ENCODE results near the gene CEP63. TPM values are rescaled to one million over a fixed set of nuclear protein-coding genes. Genes with fewer than 3 reads are reported as not detected.

Gene CEP63
- 10 to 100 TPM; 21.2 to 33.0 TPM for total RNA-seq
- polyA plus RNA-seq (2013, experiment 1 of 2): 28.7 TPM
- polyA plus RNA-seq (2013, experiment 2 of 2): 30.2 TPM
- long read RNA-seq, experiment 1, partial matches to known transcripts: 7 of 12 reads
- long read RNA-seq, experiment 1, other reads (novel, unspliced or antisense): 3 of 12 reads
- long read RNA-seq, experiment 2, transcript CEP63-201 (12 exons, 2,056 nt): major isoform, 5 of 54 reads
- long read RNA-seq, experiment 2, partial matches to known transcripts: 6 of 54 reads
- long read RNA-seq, experiment 2, other reads (novel, unspliced or antisense): 39 of 54 reads
- long read RNA-seq, experiment 3, transcript CEP63-201 (12 exons, 2,056 nt): major isoform, 5 of 42 reads
- long read RNA-seq, experiment 3, partial matches to known transcripts: 19 of 42 reads
- long read RNA-seq, experiment 3, other reads (novel, unspliced or antisense): 14 of 42 reads
- long read RNA-seq, experiment 4, partial matches to known transcripts: 12 of 45 reads
- long read RNA-seq, experiment 4, other reads (novel, unspliced or antisense): 21 of 45 reads

- H3K36me3 ChIP-seq (ENCODE audit: control insufficient read depth, insufficient read depth, low read length): peaks cover 26% of the 10 kb centered on the region
- Mint-ChIP-seq H3K27me3 (ENCODE audit: insufficient read depth) (no peaks in the 10 kb centered on the region), H3K9me3 (no peaks in the 10 kb centered on the region), H3K36me3 (ENCODE audit: low read depth) (peaks cover 10% of the 10 kb centered on the region), H3K27ac (peak within 1 kb of the TSS; percentile 97), H3K4me3 (peak within 1 kb of the TSS; percentile 88), H3K4me1 (peaks cover 19% of the 10 kb centered on the region)
- H3K27me3 ChIP-seq (ENCODE audit: control insufficient read depth, insufficient read depth, low read length, poor library complexity, severe bottlenecking): no peaks in the 10 kb centered on the region
- peaks cover 8% of the 10 kb centered on the region for H3K4me1 ChIP-seq (ENCODE audit: control insufficient read depth, insufficient read depth, low read length)
- peak within 1 kb of the TSS; percentile 81 for H3K27ac ChIP-seq (ENCODE audit: low read depth, low read length)
- DNase-seq: peak; percentile 98
- peak within 1 kb of the TSS; percentile 92 for H3K4me3 ChIP-seq (ENCODE audit: low read length)
- WGBS, 2 experiments (ENCODE audit: insufficient coverage in 1 of 2, insufficient read length in 1 of 2): 0 to 1% methylated on average over 30 to 81 of the region's 81 CpGs
- H3K9me3 ChIP-seq (ENCODE audit: control insufficient read depth, low read length): no peaks in the 10 kb centered on the region
- H3K9ac ChIP-seq (ENCODE audit: extremely low read depth, low read length, poor library complexity, severe bottlenecking): peak within 1 kb of the TSS; percentile 81
- TF ChIP-seq CTCF (conservative IDR thresholded peaks at IDR 0.05): no peak
These were observed at the start of gene CEP63, which contains the start of gene ANAPC13 for GRCh38 chr3:134485718-134486576. Gene CEP63 (plus strand): TSS chr3:134486057. CDS start chr3:134495321, 9,264 bp downstream. Gene ANAPC13 (minus strand): TSS chr3:134485985. CDS start chr3:134482904, 3,081 bp downstream.

GRCh38 chr3:134437211-134437752, 48.6 kb upstream of the CEP63 start:
- H3K4me3 Mint-ChIP-seq: no peak overlapping the region
- Histone ChIP-seq H3K27me3 (ENCODE audit: control insufficient read depth, insufficient read depth, low read length, poor library complexity, severe bottlenecking) (no peaks in the 10 kb centered on the region), H3K36me3 (ENCODE audit: control insufficient read depth, insufficient read depth, low read length) (no peaks in the 10 kb centered on the region), H3K4me1 (ENCODE audit: control insufficient read depth, insufficient read depth, low read length) (no peaks in the 10 kb centered on the region), H3K9me3 (ENCODE audit: control insufficient read depth, low read length) (no peaks in the 10 kb centered on the region), H3K27ac (ENCODE audit: low read depth, low read length) (no peak overlapping the region), H3K9ac (ENCODE audit: extremely low read depth, low read length, poor library complexity, severe bottlenecking) (no peak overlapping the region), H3K4me3 (ENCODE audit: low read length) (no peak overlapping the region)
- DNase-seq: no peak
- H3K27me3 Mint-ChIP-seq (ENCODE audit: insufficient read depth): no peaks in the 10 kb centered on the region
- WGBS, 2 experiments (ENCODE audit: insufficient coverage in 1 of 2, insufficient read length in 1 of 2): 63 to 92% methylated on average over 3 of the region's 3 CpGs
- no peaks in the 10 kb centered on the region for H3K4me1 Mint-ChIP-seq
- peaks cover 2% of the 10 kb centered on the region for H3K9me3 Mint-ChIP-seq
- TF ChIP-seq CTCF (conservative IDR thresholded peaks at IDR 0.05): no peak
- H3K36me3 Mint-ChIP-seq (ENCODE audit: low read depth): no peaks in the 10 kb centered on the region
- H3K27ac Mint-ChIP-seq: no peak overlapping the region

- Mint-ChIP-seq H3K27ac (no peak overlapping the region), H3K9me3 (peaks cover 3% of the 10 kb centered on the region), H3K36me3 (ENCODE audit: low read depth) (no peaks in the 10 kb centered on the region), H3K4me3 (no peak overlapping the region), H3K27me3 (ENCODE audit: insufficient read depth) (peaks cover under 1% of the 10 kb centered on the region), H3K4me1 (no peaks in the 10 kb centered on the region)
- no peak overlapping the region for H3K4me3 ChIP-seq (ENCODE audit: low read length)
- no peaks in the 10 kb centered on the region for H3K4me1 ChIP-seq (ENCODE audit: control insufficient read depth, insufficient read depth, low read length)
- no peak overlapping the region for H3K27ac ChIP-seq (ENCODE audit: low read depth, low read length)
- 80% methylated on average over 1 of the region's 1 CpG; no CpG with 5 or more reads in 1 of the 2 experiments for WGBS, 2 experiments (ENCODE audit: insufficient coverage in 1 of 2, insufficient read length in 1 of 2)
- peaks cover 8% of the 10 kb centered on the region for H3K9me3 ChIP-seq (ENCODE audit: control insufficient read depth, low read length)
- H3K27me3 ChIP-seq (ENCODE audit: control insufficient read depth, insufficient read depth, low read length, poor library complexity, severe bottlenecking): no peaks in the 10 kb centered on the region
- TF ChIP-seq CTCF (conservative IDR thresholded peaks at IDR 0.05): no peak
- no peak for DNase-seq
- H3K36me3 ChIP-seq (ENCODE audit: control insufficient read depth, insufficient read depth, low read length): no peaks in the 10 kb centered on the region
- no peak overlapping the region for H3K9ac ChIP-seq (ENCODE audit: extremely low read depth, low read length, poor library complexity, severe bottlenecking)
These were observed 44.5 kb upstream of the CEP63 start for GRCh38 chr3:134441321-134441720.

Data from endodermal cell (in vitro differentiated cells).